HG02852 (cell line): ENCODE measurements around the gene ATP8A2.

Source experiments
- ATAC-seq: cut with Tn5 transposase; IDR thresholded peaks from one replicate; pipeline ENCODE4 v1.9.1; 2021; ENCODE audit warnings: mild to moderate bottlenecking, moderate library complexity; ENCODE audit not compliant: unreplicated experiment

The ATP8A2 gene

DNA sequence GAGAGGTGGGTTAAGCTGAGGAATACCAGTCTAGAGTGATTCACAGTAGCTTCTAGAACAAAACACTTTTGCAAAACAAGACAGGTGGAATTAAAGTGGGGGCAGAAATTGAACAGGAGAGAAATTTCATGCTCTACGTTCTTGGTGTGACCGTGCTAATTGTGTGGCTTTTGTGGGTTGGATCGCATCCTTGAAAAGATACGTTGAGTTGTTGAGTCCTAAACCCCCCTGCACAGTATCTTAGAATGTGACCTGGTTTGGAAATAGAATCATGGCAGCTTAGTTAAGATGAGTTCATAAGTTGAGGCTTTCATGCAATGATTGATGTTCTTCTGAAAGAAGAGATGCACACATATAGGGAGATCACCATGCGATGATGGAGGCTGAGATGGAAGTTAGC, 308.2 kb downstream of the ATP8A2 start:
- ATAC-seq, result no peak

DNA sequence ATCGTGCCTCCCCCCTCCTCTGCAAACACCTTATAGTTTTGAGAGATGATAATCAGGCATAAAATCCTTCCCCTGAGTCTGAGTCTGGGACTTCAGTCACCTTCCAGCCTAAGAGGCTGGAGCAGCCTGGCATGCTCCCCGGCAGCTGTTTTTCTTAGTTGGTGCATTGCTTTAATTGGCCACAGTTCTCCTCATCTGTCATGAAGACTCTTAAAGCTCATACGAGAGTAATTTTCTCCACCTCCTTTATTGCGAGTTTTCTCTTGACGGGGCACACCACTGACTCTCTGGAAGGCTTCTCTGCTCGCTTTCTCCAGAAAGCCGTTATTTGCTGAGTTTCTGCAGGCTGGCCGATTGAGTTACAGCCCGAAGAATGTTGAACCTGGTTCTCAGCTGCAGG, 310.5 kb downstream of the ATP8A2 start:
- ATAC-seq, result no peak

DNA sequence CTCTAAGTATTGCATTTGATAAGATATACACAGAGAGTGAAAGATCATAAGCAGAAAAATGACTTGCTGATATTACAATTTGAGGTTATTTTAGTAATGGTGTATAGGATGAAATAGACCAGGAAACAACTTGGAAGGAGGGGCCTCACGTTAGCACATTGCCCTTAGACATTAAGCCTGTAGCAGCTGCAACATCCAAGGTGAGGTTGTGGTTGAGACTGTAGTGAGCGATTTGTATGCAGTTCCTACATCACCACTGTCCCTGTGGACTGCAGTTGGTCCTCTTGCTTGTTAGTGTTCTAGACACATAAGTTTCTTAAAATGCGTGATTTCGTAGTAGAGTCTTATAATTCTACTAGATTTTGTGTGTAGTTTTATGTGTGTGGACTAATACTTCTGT, 311.3 kb downstream of the ATP8A2 start:
- no peak for ATAC-seq

DNA sequence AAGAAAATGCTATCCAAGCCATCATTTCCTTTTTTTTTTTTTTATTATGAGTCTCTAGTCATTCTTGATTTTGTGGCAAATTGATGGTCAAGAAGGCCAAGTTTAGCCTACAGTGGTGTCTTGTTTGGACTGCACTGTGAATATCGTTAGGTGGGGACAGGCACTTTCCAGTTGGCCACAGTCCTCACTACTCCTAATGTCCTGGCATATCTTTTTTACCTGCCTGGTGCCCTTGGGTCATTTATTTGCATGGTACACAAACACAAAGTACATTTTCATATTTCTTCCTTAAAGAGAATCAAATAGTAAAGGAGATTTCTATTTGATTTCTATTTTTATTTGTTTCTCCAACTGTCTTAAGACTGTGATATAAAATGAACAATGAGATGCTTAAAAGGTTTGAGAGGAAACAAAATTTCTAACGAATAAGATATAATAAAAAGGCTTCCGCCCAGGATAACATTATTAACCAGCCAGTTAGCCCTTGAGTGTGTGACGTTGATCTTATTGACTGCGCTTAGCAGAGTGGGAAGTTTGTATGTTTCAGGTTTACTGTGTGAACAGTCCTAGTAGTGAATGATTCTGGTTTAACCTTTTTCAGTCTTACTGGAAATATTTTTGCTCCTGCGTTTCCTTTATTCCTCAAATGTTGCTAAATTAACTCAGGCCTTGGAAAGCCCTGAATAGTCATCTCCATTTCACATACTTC, 312.0 kb downstream of the ATP8A2 start:
- ATAC-seq, result no peak

DNA sequence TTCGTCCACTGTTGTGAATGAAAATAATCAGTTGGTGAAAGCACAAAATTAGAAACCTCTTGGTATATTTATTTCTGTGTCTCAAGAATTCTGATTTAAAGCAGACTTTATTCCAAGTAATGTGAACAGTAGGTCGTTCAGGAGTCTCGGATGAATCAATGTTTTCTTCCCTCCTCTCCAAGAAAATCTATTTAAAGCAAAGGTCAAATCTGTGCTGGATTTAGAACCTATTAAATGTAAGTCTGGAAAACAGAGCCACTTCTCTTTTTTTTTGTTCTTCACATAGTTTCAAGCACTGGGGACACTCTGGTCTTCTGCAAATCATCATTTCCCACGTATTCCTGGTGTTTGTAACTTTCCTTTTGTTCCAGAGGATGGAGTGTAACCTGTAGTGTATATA, 312.7 kb downstream of the ATP8A2 start:
- ATAC-seq, result no peak

- no peak for ATAC-seq
Observed at GRCh38 chr13:25686831-25687470, 315.2 kb downstream of the ATP8A2 start.

GRCh38 chr13:25687471-25688225, 315.9 kb downstream of the ATP8A2 start:
- ATAC-seq, result no peak

GRCh38 chr13:25688536-25688935, 316.8 kb downstream of the ATP8A2 start:
- ATAC-seq, result no peak

DNA sequence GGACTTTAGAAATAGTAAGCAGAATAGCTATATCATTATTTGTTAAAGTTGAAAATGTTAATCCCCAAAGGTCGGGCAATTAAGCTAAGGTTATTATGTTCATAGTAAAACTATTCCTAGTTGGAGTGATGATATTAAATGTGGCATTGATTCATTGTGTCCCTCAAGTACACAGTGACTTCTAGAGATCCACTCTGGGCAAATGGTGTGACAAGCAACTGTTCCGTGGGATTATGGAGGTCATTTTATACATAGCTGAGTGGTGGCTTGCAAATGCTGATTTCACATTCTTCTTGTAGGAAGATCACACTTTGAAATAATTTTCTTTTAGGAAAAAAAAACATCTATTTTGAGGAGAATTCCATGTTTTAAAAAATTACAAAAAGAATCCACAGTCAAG, 317.8 kb downstream of the ATP8A2 start:
- ATAC-seq, result no peak

DNA sequence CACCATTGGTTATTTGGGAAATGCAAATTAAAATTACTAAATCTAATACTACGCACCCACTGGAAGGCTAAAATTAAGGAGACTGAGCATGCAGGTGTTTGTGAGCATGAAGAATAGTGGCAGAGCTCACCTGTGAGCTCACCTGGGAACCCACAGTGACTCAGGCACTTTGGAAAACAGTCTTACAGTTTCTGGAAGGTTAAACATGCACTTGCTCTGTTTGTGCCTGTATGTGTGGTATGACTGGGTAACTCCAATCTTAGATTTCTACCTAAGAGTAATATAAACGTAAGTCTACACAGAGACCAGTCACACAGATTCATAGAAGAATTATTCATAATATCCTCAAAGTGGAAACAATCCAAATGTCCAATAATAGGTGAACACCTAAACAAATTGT, 318.8 kb downstream of the ATP8A2 start:
- ATAC-seq, result no peak

- no peak for ATAC-seq
Observed at GRCh38 chr13:25691654-25692053, 319.9 kb downstream of the ATP8A2 start.

- ATAC-seq, result no peak
Observed at GRCh38 chr13:25692099-25692498, 320.3 kb downstream of the ATP8A2 start.

DNA sequence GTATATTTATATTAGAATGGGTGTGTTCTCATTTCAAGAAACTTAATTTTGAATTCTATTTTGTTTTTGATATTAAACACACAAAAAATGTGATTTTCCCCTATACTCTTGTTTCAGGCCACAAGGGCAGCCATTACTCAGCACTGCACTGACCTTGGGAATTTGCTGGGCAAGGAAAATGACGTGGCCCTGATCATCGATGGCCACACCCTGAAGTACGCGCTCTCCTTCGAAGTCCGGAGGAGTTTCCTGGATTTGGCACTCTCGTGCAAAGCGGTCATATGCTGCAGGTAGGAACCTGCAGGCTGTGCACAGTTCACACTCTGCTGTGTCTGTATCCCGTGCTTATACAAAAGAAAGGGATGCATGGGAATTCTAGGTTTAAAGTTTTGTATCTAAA, 327.3 kb downstream of the ATP8A2 start:
- ATAC-seq, result no peak

- ATAC-seq, result no peak
Observed at GRCh38 chr13:25699600-25699999, 327.8 kb downstream of the ATP8A2 start.

GRCh38 chr13:25701304-25701703, 329.5 kb downstream of the ATP8A2 start:
- ATAC-seq, result no peak

DNA sequence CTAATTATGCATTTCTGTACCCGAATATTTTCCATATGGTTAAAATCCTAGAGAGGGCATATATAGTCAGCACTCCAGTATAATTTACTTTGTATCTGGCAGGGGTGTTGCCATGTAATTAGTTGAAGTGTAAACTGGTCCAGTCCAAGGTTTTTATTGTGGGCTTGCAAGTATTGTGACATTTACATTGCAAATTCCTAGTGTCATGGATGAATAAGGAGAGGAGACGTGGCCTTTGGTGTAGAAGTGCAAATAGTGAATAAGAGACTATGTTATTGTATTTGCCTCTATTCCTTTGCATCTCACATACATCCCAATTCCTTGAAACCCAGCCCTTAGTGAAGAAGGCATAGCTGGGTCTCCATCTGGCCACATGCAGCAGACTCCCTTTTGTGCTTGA, 330.6 kb downstream of the ATP8A2 start:
- no peak for ATAC-seq

GRCh38 chr13:25707726-25708125, 336.0 kb downstream of the ATP8A2 start:
- no peak for ATAC-seq

- ATAC-seq, result no peak
Observed at GRCh38 chr13:25708268-25708667, 336.5 kb downstream of the ATP8A2 start.

DNA sequence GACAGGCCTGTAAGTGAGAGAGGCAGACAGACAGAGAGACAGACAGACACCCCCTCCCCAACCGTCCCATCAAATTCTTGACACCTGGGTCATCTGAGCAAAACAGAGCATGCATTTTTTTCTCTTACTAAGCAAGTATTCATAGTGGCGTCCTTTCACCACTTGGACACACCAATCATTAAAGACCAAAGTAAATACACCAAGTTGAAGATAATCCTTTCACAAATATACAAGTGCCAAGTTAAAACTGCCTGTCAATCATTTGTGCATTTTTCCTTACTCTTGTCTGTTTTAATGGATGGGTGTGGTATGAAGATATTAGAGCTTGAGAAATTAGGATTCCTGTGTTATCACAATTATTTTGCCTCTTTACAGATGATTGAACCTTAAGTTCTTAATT, 337.3 kb downstream of the ATP8A2 start:
- no peak for ATAC-seq

DNA sequence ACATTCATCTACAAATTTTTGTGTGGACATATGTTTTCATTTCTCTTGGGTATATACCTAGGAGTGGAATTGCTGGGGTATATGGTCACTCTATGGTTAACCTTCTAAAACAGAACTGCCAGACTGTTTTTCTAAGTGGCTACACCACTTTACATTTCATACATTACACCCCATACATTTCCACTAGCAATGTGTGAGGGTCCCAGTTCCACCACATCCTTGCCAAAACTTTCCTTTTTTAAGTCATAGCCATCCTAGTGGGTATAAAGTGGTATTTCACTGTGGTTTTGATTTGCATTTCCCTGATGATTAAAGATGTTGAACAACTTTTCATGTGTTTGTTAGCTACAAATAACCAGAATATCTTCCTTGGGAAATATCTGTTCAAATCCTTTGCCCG, 344.0 kb downstream of the ATP8A2 start:
- ATAC-seq, result no peak

- no peak for ATAC-seq
Observed at GRCh38 chr13:25717666-25718197, 346.0 kb downstream of the ATP8A2 start.

DNA sequence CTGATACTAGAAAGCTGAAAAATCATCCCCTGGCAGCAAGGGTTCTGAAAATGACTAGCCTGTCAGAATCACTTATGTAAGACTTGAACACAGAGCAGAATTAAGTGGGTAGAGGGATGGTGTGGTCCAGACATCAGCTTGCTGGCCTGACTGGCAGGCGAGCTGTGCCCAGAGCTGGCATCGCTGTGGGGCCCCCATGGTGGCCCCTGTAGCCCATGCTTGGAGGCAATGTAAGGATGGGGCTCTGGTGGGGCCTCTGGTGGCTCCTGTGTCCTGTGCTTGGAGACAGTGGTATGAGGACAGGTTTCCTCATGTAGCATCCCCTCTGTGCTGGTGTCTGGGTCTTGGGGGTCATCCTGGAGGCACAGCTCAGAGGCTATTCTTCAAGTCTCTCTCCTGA, 347.9 kb downstream of the ATP8A2 start:
- ATAC-seq, result no peak
